Hypothalamus (tissue), 51 donors: ENCODE results near the gene CLEC17A.
A peak's percentile ranks its signal among the peaks of the same experiment; 100 is the strongest.
"Not testable (repeated sequence)": the region's sequence is repeated elsewhere in the genome, so short reads cannot be mapped to it uniquely, and the experiment has no call there.

Experiments
- DNase-seq, 51 donors: peaks; one replicate each; lab custom pipeline; 2025; lab: John Stamatoyannopoulos, UW

The CLEC17A gene

GRCh38 chr19:14577264-14577663 lies 5.6 kb upstream of the CLEC17A start:
- no peak for DNase-seq

DNA sequence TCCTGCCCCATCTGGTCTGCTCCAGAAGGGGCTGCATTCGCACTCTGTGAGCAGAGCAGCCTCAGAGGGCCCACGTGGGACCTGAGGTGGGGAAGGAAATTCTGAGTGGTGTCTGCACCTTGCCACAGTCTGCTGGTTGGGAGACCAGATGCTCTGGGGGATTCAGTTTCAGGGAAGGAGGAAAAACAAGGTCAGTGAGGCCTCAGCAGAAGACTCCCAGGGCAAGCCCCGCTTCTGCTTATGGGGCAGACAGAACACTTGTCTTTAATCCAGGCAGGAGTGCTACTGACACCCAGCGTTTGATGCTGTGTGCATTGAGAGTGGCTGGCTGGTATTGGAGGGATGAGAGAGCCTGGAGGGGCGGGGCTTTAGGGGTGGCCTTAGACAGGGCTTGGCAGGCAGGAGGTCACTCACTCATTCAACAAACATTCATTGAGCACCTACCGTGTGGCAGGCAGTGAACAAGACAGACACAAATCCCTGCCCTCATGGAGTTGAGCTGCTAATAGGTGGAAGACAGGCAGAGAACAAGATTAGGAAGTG lies 4.9 kb upstream of the CLEC17A start:
- DNase-seq, result no peak

DNA sequence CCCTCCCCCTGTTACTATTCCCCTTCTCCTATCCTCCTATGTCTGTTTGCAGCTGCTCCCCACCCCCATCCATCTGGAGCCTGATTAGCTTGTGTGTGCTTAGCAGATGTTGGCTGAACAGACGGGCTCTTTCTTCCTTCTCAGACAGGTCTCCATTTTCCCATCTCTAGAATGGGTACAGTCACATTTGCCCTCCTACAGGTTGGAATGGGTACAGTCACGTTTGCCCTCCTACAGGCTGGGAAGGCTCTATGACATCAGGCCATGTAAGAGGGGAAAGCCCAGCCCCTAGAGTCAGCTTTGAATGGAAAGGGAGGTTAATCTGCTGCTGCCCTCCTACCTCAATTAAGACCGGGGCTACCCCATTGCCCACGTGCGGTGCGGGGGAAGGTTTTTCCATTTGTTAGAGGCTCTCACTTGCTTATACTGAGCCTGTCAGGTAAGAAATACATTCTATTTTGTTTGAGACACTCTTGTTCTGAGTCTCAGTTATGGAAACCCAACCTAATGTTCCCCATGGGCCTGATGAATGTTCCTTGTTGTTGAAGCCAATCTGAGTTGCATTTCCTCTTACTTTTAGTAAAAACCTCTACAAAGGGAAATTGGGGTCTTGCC lies 2.2 kb upstream of the CLEC17A start:
- no peak for DNase-seq

DNA sequence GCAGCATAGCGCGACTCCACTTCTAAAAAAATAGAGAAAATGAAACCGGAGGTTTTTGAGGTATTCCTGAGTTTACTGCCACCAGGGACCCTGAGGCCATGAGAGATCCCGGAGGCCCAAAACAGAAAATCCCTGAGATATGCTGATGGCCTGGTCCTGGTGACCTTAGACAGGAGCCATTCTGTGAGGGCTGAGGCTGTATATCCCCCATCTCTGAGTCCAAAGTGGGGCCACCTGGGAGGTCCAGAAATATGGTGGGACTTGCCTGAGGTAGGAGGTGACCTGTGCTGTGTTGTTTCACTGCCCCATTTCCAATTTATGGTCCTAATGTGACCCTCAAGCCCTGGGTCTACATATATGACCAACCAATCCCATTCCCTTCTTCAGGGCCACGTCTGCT lies 1.5 kb downstream of the CLEC17A start:
- not testable (repeated sequence) for DNase-seq

GRCh38 chr19:14585187-14585586 lies 2.3 kb downstream of the CLEC17A start:
- not testable (repeated sequence) for DNase-seq

- DNase-seq, result not testable (repeated sequence)
Observed at GRCh38 chr19:14589433-14589832, 6.5 kb downstream of the CLEC17A start.

DNA sequence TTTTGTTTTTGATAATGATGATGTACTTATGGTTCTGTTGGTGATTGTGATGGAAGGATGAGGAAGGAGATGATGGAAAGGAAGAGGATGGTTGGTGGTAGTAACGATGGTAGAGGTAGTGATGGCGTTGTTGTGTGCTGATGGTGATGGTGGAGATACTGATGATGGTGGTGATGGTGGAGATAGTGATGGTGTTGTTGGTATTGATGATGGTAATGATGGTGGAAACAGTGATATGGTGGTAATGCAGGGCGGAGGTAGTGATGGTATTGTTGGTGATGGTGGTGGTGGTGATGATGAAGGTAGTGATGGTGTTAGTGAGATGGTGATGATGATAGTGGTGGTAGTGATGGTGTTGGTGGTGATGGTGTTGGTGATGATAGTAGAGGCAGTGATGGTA lies 12.7 kb downstream of the CLEC17A start:
- no peak for DNase-seq

DNA sequence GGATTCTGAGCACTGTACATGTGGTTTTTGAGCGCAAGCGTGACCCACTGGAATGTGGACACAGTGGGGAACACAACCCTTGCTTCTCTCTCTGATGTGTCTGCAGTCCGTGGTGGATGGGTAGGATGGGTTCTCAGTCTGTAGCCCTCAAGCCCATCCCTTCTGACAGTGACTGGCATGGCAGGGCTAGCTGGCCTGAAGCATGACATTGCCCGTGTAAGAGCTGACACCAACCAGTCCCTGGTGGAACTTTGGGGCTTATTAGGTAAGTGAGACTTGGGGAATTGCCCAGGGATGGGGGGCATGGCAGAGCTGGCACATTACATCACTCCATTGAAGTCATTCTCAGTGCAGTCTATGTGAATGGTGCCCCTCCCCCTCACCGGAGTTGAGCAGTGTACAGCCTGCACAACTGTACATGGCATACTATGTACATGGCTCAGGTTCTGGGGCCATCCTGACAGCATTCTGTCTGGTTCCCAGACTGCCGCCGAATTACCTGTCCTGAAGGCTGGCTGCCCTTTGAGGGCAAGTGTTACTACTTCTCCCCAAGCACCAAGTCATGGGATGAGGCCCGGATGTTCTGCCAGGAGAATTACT lies 16.8 kb downstream of the CLEC17A start:
- DNase-seq, result no peak

DNA sequence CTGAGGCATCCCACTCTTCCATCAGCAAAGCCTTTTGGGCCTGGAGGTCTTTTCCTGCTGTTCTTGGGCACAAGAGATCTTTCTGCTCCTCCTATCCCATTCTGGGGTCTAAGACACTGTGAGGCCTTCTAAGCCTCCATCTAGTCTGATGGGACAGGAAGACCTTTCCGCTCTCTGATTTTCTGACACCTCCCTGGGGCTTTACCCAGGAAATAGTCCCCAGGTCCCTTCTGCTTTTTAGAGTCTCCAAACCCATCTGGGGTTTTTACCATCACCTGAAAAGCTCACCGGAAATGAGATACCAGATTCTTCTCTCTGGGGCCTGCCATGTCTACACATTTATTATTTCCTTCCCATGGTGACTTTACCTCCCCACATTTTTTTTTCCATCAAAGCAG lies 21.1 kb downstream of the CLEC17A start:
- no peak for DNase-seq

GRCh38 chr19:14606627-14607026 lies 23.7 kb downstream of the CLEC17A start:
- DNase-seq, result no peak

- DNase-seq, result no peak
Observed at GRCh38 chr19:14611051-14611450, 28.2 kb downstream of the CLEC17A start.

GRCh38 chr19:14612242-14612641 lies 29.4 kb downstream of the CLEC17A start:
- not testable (repeated sequence) for DNase-seq

DNA sequence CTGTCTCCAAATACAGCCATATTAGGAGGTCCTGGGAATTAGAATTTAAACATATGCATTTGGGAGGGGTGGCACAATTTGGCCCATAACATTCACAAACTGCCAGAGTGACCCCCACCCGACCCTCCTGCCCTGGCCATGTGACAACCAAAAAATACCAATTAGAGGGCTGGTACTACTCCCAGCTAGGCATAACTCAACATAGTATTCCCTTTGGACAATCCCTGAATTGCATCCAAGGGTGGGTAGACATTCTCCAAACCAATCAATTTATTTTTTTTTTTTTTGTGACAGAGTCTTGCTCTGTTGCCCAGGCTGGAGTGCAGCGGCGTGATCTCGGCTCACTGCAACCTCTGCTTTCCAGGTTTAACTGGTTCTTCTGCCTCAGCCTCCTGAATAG lies 29.8 kb downstream of the CLEC17A start:
- DNase-seq, result no peak

DNA sequence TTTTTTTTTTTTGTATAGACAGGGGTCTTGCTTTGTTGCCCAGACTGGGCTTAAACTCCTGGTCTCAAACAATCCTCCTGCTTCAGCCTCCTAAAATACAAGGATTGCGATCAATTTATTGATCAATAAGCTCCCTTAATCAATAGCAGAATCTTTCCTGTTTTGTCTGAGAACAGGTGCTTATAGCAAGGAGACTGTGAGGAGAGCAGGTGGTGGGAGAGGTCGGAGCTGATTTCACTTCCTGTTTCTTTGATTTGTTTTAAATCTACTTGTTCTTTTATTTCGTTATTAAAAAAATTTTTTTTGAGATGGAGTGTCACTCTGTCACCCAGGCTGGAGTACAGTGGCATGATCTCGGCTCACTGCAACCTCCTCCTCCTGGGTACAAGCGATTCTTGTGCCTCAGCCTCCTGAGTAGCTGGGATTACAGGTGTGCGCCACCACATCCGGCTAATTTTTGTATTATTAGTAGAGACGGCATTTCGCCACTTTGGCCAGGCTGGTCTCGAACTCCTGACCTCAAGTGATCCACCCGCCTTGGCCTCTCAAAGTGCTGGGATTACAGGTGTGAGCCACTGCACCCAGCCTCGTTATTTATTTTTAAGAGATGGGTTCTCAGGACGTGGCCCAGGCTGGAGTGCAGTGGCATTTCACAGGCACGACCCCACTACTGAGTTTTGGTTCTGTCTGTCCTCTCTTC lies 30.7 kb downstream of the CLEC17A start:
- not testable (repeated sequence) for DNase-seq

DNA sequence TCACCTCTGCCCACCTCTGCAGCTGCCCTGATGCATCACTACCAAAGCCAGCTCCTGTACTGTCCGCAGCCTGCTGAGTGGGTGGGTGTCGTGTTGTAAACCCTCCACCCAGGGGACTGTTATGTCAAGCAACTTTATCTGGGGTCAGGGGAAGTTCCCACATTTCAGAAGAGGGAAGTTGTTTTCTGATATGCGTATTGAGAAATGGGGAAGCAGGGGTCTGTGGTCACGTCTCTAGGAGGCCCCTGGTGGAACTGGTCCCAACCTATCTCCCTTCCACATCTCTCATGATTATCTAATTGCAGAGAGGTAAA lies 31.2 kb downstream of the CLEC17A start:
- DNase-seq, result peak in 3 of 51 donors; percentile 1 to 4 (median 1)

DNA sequence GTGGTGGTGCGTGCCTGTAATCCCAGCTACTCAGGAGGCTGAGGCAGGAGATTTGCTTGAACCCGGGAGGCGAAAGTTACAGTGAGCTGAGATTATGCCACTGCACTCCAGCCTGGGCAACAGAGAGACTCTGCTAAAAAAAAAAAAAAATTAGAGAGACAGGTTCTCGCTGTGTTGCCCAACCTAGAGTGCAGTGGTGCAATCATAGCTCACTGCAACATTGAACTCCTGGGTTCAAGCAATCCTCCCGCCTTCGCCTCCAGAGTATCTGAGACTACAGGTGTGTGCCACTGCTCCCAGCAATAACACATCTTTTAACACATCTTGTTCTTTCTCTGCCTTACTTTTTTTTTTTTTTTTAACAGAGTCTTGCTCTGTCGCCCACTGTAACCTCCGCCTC lies 32.7 kb downstream of the CLEC17A start:
- DNase-seq, result no peak

DNA sequence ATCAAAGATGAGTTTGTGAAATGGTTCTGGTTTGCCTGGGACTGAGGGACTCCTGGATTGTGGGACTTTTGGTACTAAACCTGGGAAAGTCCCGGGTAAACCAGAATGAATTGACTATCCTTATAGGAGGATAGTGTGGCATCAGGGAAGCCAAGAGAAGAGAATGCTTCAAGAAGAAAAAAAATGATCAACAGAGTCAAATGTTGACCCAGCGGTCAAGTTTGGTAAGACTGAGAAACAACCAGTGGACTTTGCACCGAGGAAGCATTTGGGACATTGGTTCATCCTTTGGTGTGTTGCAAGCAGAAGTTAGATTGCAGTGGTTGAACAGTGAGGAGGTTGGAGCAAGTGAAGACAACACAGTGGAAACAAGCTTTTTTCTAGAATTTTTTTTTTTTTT lies 33.5 kb downstream of the CLEC17A start:
- DNase-seq, result no peak

- DNase-seq, result no peak
Observed at GRCh38 chr19:14619404-14619803, 36.5 kb downstream of the CLEC17A start.

- DNase-seq, result not testable (repeated sequence)
Observed at GRCh38 chr19:14624491-14624890, 41.6 kb downstream of the CLEC17A start.

GRCh38 chr19:14629557-14629956 lies 46.7 kb downstream of the CLEC17A start:
- DNase-seq, result no peak

DNA sequence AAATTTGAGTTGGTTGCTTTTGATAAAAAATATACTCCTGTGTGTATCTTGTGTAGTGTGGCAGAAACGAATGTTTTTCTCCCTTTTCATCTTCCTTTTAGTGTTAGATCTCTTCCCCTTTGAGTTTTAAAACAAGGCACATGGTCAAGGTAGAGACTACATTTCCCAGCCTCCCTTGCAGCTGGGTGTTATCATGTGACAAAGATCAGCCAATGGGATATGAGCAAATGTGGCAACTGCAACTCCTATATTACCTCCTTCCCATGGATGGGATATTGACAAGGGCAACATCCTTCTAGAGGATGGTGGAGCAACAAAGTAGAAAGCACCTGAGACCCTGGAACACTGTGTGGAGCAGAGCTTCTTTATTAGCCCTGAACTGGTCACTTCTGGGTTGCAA lies 49.4 kb downstream of the CLEC17A start:
- no peak for DNase-seq
